ENCODE data around the gene SECISBP2L. TPM values are rescaled to one million over a fixed set of nuclear protein-coding genes. Genes with fewer than 3 reads are reported as not detected.

Gene SECISBP2L
- total and polyA plus RNA-seq, 2 of the 4 experiments (the other 2 are of a cell fraction) = 13.1 to 34.1 TPM

DNA sequence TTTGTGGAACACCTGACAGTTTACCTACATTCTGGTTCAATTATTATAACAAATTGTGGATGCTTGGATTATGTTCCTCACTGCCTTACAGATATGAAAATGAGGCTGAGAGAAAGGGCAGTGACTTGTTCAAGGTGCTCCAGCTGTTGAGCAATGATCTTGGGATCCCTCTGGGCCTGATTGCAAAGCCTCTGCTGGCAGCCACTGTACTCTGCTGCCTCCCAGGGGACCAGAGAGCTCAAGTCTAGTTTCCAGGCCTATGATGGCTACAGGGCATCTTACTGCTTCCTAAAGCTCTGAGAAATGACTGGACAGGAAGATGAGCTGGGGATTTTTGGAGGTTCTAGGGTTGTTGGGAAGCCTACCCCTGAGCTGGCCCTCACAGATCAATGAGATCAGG, 80.3 kb downstream of the SECISBP2L start:
- Histone ChIP-seq H4K20me1 (ENCODE audit: insufficient read depth, low read length) (no peaks in the 10 kb centered on the region), H2AK9ac (replicated peaks; ENCODE audit: low read depth, low read length, poor library complexity) (peak overlapping the region; percentile 42), H3K27ac (ENCODE audit: insufficient read depth, low read length) (peak overlapping the region; percentile 13; the same call in 1 of the 2 replicates), H2AK5ac (ENCODE audit: low read depth, low read length) (peak overlapping the region; percentile 41), H2BK15ac (ENCODE audit: low read depth, low read length) (peak overlapping the region; percentile 63; the same call in 2 of the 3 replicates), H4K5ac (ENCODE audit: low read depth, low read length) (no peak overlapping the region), H3K18ac (ENCODE audit: low read depth, low read length) (no peak overlapping the region), H3K27me3 (ENCODE audit: control insufficient read depth, insufficient read depth, low read length) (no peaks in the 10 kb centered on the region), H3K4me1 (ENCODE audit: control insufficient read depth, insufficient read depth, low read length) (peaks cover 13% of the 10 kb centered on the region), H4K91ac (ENCODE audit: insufficient read depth, low read depth, low read length) (no peak overlapping the region), H3K36me3 (ENCODE audit: control insufficient read depth, insufficient read depth, low read length) (no peaks in the 10 kb centered on the region), H3K9me1 (ENCODE audit: insufficient read depth, low read length) (peaks cover 19% of the 10 kb centered on the region), H3K79me1 (ENCODE audit: low read depth in 1 of 2, low read length in 2 of 2) (peaks cover 6 to 21% of the 10 kb centered on the region in 2 experiments; a peak in 2 of 4 replicates), H3K9me3 (ENCODE audit: control insufficient read depth, insufficient read depth, low read length) (no peaks in the 10 kb centered on the region), H3K4ac (ENCODE audit: low read depth, low read length) (peak overlapping the region; percentile 38; the same call in 1 of the 2 replicates), H4K8ac (ENCODE audit: low read depth in 2 of 2, low read length in 2 of 2) (no peak overlapping the region; a peak in 1 of 4 replicates), H2BK120ac (ENCODE audit: low read depth, low read length) (peak overlapping the region; percentile 66), H3K23ac (ENCODE audit: low read depth, low read length) (no peak overlapping the region), H2BK5ac (ENCODE audit: low read depth, low read length, poor library complexity, severe bottlenecking) (peak overlapping the region; percentile 30), H3K14ac (replicated peaks; ENCODE audit: low read depth, low read length) (0 out of 2 replicates have a peak overlapping the region, but pooled peaks have one; percentile 30), H3K56ac (ENCODE audit: extremely low read depth, insufficient read depth, low read length) (no peak overlapping the region), H2AFZ (replicated peaks; ENCODE audit: low read length, poor library complexity) (no peak overlapping the region), H3K4me3 (ENCODE audit: insufficient read depth, low read depth, low read length) (no peak overlapping the region), H3K9ac (ENCODE audit: low read depth, low read length) (no peak overlapping the region), H2BK20ac (ENCODE audit: low read depth, low read length) (peak overlapping the region; percentile 61; the same call in 1 of the 2 replicates), H3K4me2 (ENCODE audit: low read depth, low read length) (no peak overlapping the region)
- intact Hi-C loops (cut with micrococcal nuclease) (loop anchor here (10.0 kb wide), 1 partner anchor 251 kb away; no protein-coding TSS in a partner anchor), dilution Hi-C loops (cut with HindIII; ENCODE audit: low sequenced_read_pairs, unreplicated experiment) (no loop called here), in situ Hi-C loops (cut with MboI; ENCODE audit: low sequenced_read_pairs) (loop anchor here (25.0 kb wide), 1 partner anchor 604 kb away; no protein-coding TSS in a partner anchor)
- ATAC-seq (ENCODE audit: low read depth) = 0 out of 2 replicates have a peak, but pooled peaks have one; percentile 6
- BruUV-seq (replicated peaks) = no TSS peak
- CTCF ChIA-PET = interaction anchor here (0.6 to 5.4 kb wide), 8 partner anchors 9 to 1180 kb away, joined by 3 to 36 read pairs (median 3); no protein-coding TSS in a partner anchor
- POLR2A ChIA-PET (ENCODE audit: unreplicated experiment) = no interaction called here
- DNase-seq = peak; percentile 78
- TF ChIP-seq NFE2L2 (IDR thresholded peaks at IDR 0.05; ENCODE audit: low read depth, low read length) = no peak
- TF ChIP-seq, protein P1, sequence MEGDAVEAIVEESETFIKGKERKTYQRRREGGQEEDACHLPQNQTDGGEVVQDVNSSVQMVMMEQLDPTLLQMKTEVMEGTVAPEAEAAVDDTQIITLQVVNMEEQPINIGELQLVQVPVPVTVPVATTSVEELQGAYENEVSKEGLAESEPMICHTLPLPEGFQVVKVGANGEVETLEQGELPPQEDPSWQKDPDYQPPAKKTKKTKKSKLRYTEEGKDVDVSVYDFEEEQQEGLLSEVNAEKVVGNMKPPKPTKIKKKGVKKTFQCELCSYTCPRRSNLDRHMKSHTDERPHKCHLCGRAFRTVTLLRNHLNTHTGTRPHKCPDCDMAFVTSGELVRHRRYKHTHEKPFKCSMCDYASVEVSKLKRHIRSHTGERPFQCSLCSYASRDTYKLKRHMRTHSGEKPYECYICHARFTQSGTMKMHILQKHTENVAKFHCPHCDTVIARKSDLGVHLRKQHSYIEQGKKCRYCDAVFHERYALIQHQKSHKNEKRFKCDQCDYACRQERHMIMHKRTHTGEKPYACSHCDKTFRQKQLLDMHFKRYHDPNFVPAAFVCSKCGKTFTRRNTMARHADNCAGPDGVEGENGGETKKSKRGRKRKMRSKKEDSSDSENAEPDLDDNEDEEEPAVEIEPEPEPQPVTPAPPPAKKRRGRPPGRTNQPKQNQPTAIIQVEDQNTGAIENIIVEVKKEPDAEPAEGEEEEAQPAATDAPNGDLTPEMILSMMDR (conservative IDR thresholded peaks at IDR 0.05; ENCODE audit: low read depth, low read length) = peak; percentile 61
- no peak for TF ChIP-seq CHD1 (IDR thresholded peaks at IDR 0.05; ENCODE audit: low read depth, low read length)
- TF ChIP-seq CEBPB (IDR thresholded peaks at IDR 0.05; ENCODE audit: low read depth, low read length) = peak; percentile 92
- no peak for TF ChIP-seq MAFK (IDR thresholded peaks at IDR 0.05; ENCODE audit: low read depth, low read length)
- TF ChIP-seq MAZ (IDR thresholded peaks at IDR 0.05; ENCODE audit: borderline replicate concordance, low read depth, low read length) = no peak
- peak; percentile 54 for TF ChIP-seq SMC3 (IDR thresholded peaks at IDR 0.05; ENCODE audit: low read depth, low read length)
- TF ChIP-seq FOS (IDR thresholded peaks at IDR 0.05; ENCODE audit: low read depth, low read length) = no peak
- TF ChIP-seq POLR2A (IDR thresholded peaks at IDR 0.05; ENCODE audit: low read depth, low read length) = no peak
- TF ChIP-seq RFX5 (IDR thresholded peaks at IDR 0.05; ENCODE audit: low read depth, low read length) = no peak
- TF ChIP-seq, protein P2, sequence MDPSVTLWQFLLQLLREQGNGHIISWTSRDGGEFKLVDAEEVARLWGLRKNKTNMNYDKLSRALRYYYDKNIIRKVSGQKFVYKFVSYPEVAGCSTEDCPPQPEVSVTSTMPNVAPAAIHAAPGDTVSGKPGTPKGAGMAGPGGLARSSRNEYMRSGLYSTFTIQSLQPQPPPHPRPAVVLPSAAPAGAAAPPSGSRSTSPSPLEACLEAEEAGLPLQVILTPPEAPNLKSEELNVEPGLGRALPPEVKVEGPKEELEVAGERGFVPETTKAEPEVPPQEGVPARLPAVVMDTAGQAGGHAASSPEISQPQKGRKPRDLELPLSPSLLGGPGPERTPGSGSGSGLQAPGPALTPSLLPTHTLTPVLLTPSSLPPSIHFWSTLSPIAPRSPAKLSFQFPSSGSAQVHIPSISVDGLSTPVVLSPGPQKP (IDR thresholded peaks at IDR 0.05; ENCODE audit: borderline replicate concordance, low read depth, low read length) = no peak
- TF ChIP-seq MXI1 (IDR thresholded peaks at IDR 0.05; ENCODE audit: borderline replicate concordance, low read depth, low read length) = no peak
- TF ChIP-seq, protein P3, sequence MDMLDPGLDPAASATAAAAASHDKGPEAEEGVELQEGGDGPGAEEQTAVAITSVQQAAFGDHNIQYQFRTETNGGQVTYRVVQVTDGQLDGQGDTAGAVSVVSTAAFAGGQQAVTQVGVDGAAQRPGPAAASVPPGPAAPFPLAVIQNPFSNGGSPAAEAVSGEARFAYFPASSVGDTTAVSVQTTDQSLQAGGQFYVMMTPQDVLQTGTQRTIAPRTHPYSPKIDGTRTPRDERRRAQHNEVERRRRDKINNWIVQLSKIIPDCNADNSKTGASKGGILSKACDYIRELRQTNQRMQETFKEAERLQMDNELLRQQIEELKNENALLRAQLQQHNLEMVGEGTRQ (IDR thresholded peaks at IDR 0.05; ENCODE audit: low read depth, low read length) = no peak
- TF ChIP-seq RAD21 (IDR thresholded peaks at IDR 0.05; ENCODE audit: low read length) = peak; percentile 79
- no peak for TF ChIP-seq BHLHE40 (IDR thresholded peaks at IDR 0.05; ENCODE audit: low read depth, low read length)
- TF ChIP-seq RCOR1 (IDR thresholded peaks at IDR 0.05; ENCODE audit: insufficient replicate concordance, low read length) = no peak
